Measurements from ENCODE around the gene MAP7D3.

The MAP7D3 gene

DNA sequence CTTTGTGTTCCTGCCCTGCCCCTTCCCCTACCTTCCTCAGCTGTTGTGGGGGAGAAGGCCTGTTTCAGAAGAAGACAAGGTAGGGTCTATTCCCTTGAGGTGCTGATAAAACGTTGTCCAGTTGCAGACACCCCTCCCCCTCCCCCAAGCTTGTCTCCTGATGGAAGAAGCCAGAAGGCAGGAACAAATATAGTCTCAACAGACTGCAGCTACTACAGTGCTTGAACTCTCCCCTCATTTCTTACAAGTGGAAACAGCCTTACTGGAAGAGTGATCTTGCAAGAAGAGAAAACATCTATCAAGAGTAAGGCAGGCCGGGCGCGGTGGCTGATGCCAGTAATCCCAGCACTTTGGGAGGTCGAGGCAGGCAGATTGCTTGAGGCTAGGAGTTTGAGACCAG lies 11.0 kb upstream of the MAP7D3 start:
- POLR2A ChIA-PET = no interaction called here
- CTCF ChIA-PET = no interaction called here

DNA sequence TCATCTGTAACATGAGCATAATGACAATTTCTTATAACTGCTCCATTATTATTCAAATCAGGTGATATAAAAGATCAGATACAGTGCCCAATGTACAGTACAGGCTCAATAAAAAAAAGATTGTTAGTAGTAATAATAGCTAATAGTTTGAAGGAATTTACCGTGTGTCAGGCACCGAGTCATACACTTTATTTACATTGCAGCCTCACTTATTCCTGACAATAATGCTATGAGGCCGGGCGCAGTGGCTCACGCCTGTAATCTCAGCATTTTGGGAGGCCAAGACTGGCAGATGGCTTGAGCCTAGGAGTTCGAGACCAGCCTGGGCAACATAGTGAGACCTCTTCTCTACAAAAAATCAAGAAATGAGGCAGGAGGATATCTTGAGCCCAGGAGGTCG lies 10.1 kb upstream of the MAP7D3 start:
- POLR2A ChIA-PET = no interaction called here
- CTCF ChIA-PET = no interaction called here
- no peak for TF ChIP-seq SUZ12 (IDR thresholded peaks at IDR 0.05)
- no peak for TF ChIP-seq ZNF384 (IDR thresholded peaks at IDR 0.05)
- TF ChIP-seq CTBP1 (IDR thresholded peaks at IDR 0.05; ENCODE audit: borderline replicate concordance) = no peak
- DNase-seq (ENCODE audit: extremely low spot score) = no peak

More for the DNA sequence above, 11.0 kb upstream of the MAP7D3 start:
- DNase-seq (ENCODE audit: extremely low spot score) = no peak
- TF ChIP-seq, protein P1, sequence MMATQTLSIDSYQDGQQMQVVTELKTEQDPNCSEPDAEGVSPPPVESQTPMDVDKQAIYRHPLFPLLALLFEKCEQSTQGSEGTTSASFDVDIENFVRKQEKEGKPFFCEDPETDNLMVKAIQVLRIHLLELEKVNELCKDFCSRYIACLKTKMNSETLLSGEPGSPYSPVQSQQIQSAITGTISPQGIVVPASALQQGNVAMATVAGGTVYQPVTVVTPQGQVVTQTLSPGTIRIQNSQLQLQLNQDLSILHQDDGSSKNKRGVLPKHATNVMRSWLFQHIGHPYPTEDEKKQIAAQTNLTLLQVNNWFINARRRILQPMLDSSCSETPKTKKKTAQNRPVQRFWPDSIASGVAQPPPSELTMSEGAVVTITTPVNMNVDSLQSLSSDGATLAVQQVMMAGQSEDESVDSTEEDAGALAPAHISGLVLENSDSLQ (IDR thresholded peaks at IDR 0.05) = no peak
- TF ChIP-seq SP1 (IDR thresholded peaks at IDR 0.05) (no peak), L3MBTL2 (conservative IDR thresholded peaks at IDR 0.05) (no peak), LEF1 (IDR thresholded peaks at IDR 0.05; ENCODE audit: borderline replicate concordance) (no peak), FOXM1 (IDR thresholded peaks at IDR 0.05; ENCODE audit: borderline replicate concordance) (no peak), CTBP1 (IDR thresholded peaks at IDR 0.05; ENCODE audit: borderline replicate concordance) (no peak), TARDBP (IDR thresholded peaks at IDR 0.05) (no peak), ZNF384 (IDR thresholded peaks at IDR 0.05) (no peak), NFRKB (IDR thresholded peaks at IDR 0.05) (no peak), ELF4 (IDR thresholded peaks at IDR 0.05) (no peak), FOXA1 (IDR thresholded peaks at IDR 0.05) (no peak), SUZ12 (IDR thresholded peaks at IDR 0.05) (no peak), BHLHE40 (IDR thresholded peaks at IDR 0.05; ENCODE audit: borderline replicate concordance) (no peak), FOXK2 (IDR thresholded peaks at IDR 0.05) (no peak), HDGF (IDR thresholded peaks at IDR 0.05; ENCODE audit: borderline replicate concordance) (no peak), ARNT (IDR thresholded peaks at IDR 0.05) (no peak)

DNA sequence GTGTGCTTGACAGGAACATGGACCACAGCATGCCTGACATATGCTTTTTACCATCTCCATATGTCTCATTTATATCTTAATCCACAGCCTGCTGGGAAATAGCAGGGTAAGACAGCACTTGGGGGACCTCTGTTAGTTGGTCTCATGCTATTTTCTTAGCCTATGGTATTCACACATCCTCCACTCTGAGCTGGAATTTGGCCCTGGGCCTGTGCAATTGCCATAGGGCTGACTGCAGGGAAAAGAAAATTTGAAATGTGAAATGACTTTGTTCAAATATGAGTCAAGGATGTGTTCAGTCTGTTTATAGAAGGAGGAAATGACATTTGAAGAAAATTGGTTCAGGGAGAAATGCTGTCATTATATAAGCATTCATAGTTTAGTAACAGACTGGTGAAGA lies 9.6 kb upstream of the MAP7D3 start:
- no peak for TF ChIP-seq ELF4 (IDR thresholded peaks at IDR 0.05)
- no peak for TF ChIP-seq ARNT (IDR thresholded peaks at IDR 0.05)
- no peak for TF ChIP-seq L3MBTL2 (conservative IDR thresholded peaks at IDR 0.05)
- TF ChIP-seq BHLHE40 (IDR thresholded peaks at IDR 0.05; ENCODE audit: borderline replicate concordance) = no peak
- TF ChIP-seq, protein P1 (IDR thresholded peaks at IDR 0.05) = no peak
- TF ChIP-seq SUZ12 (IDR thresholded peaks at IDR 0.05) = no peak
- TF ChIP-seq FOXK2 (IDR thresholded peaks at IDR 0.05) = no peak
- TF ChIP-seq SP1 (IDR thresholded peaks at IDR 0.05) = no peak
- TF ChIP-seq ZNF384 (IDR thresholded peaks at IDR 0.05) = no peak
- no peak for TF ChIP-seq FOXM1 (IDR thresholded peaks at IDR 0.05; ENCODE audit: borderline replicate concordance)
- no peak for TF ChIP-seq NFRKB (IDR thresholded peaks at IDR 0.05)
- TF ChIP-seq HDGF (IDR thresholded peaks at IDR 0.05; ENCODE audit: borderline replicate concordance) = no peak
- TF ChIP-seq FOXA1 (IDR thresholded peaks at IDR 0.05) = no peak
- no peak for TF ChIP-seq TARDBP (IDR thresholded peaks at IDR 0.05)
- no peak for TF ChIP-seq LEF1 (IDR thresholded peaks at IDR 0.05; ENCODE audit: borderline replicate concordance)
- TF ChIP-seq CTBP1 (IDR thresholded peaks at IDR 0.05; ENCODE audit: borderline replicate concordance) = no peak
- POLR2A ChIA-PET = no interaction called here
- DNase-seq (ENCODE audit: extremely low spot score) = no peak
- CTCF ChIA-PET = no interaction called here

DNA sequence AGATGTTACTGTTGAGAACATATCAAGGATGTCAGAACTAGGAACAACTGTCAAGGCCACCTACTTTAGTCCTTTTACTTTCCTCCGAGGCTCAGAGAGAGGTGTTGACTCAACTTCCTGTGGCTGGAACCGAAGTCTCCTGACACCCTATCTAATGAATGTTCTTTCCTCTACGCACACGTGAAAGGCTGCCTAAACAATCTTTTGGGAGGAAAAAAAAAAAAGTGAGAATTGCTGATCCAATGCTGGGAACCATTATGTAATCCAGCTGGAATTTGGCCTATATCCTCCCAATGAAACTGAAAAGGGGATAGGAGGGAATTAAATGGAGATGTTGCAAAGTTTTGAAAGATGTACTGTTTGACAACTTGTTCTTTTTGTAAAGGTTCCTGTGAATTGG lies 8.3 kb upstream of the MAP7D3 start:
- no peak for DNase-seq (ENCODE audit: extremely low spot score)
- POLR2A ChIA-PET = interaction anchor here (0.7 kb wide), 1 partner anchor 12 kb away, joined by 3 read pairs; no protein-coding TSS in a partner anchor
- TF ChIP-seq NFRKB (IDR thresholded peaks at IDR 0.05) = no peak
- TF ChIP-seq CTBP1 (IDR thresholded peaks at IDR 0.05; ENCODE audit: borderline replicate concordance) = no peak
- no peak for TF ChIP-seq ZNF384 (IDR thresholded peaks at IDR 0.05)
- TF ChIP-seq FOXK2 (IDR thresholded peaks at IDR 0.05) = no peak
- no peak for TF ChIP-seq LEF1 (IDR thresholded peaks at IDR 0.05; ENCODE audit: borderline replicate concordance)
- no peak for TF ChIP-seq SP1 (IDR thresholded peaks at IDR 0.05)
- no peak for TF ChIP-seq ARNT (IDR thresholded peaks at IDR 0.05)
- TF ChIP-seq SUZ12 (IDR thresholded peaks at IDR 0.05) = no peak
- TF ChIP-seq TARDBP (IDR thresholded peaks at IDR 0.05) = no peak
- TF ChIP-seq ELF4 (IDR thresholded peaks at IDR 0.05) = no peak
- TF ChIP-seq FOXM1 (IDR thresholded peaks at IDR 0.05; ENCODE audit: borderline replicate concordance) = no peak
- TF ChIP-seq BHLHE40 (IDR thresholded peaks at IDR 0.05; ENCODE audit: borderline replicate concordance) = no peak
- TF ChIP-seq L3MBTL2 (conservative IDR thresholded peaks at IDR 0.05) = no peak
- TF ChIP-seq HDGF (IDR thresholded peaks at IDR 0.05; ENCODE audit: borderline replicate concordance) = no peak
- no peak for TF ChIP-seq FOXA1 (IDR thresholded peaks at IDR 0.05)
- TF ChIP-seq, protein P1 (IDR thresholded peaks at IDR 0.05) = no peak
- CTCF ChIA-PET = interaction anchor here (0.9 kb wide), 1 partner anchor 8 kb away, joined by 4 read pairs; no protein-coding TSS in a partner anchor

DNA sequence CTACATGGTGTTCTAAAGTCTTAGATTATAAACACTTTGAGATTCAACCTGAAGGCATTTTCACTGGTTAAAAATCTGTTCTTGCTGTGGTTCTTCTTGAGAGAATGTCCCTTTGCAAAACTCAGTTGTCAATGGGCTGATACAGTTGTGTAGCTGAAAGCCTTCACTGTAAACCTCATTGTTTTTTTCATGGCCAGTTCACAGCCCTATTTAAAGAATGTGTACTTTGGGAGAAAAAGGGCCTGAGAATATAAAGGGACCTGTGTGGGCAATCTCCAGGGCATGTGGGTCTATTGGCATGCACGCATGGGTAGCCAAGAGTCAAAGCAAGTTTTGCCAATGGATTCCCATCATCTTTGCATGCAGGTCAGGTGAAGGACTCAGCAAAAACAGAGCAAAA lies 7.8 kb upstream of the MAP7D3 start:
- no peak for DNase-seq (ENCODE audit: extremely low spot score)
- no peak for TF ChIP-seq FOXA1 (IDR thresholded peaks at IDR 0.05)
- TF ChIP-seq LEF1 (IDR thresholded peaks at IDR 0.05; ENCODE audit: borderline replicate concordance) = no peak
- no peak for TF ChIP-seq FOXM1 (IDR thresholded peaks at IDR 0.05; ENCODE audit: borderline replicate concordance)
- TF ChIP-seq FOXK2 (IDR thresholded peaks at IDR 0.05) = no peak
- TF ChIP-seq, protein P1 (IDR thresholded peaks at IDR 0.05) = no peak
- no peak for TF ChIP-seq ARNT (IDR thresholded peaks at IDR 0.05)
- ChIA-PET CTCF (interaction anchor here (0.9 kb wide), 1 partner anchor 9 kb away, joined by 4 read pairs; no protein-coding TSS in a partner anchor), POLR2A (no interaction called here)

DNA sequence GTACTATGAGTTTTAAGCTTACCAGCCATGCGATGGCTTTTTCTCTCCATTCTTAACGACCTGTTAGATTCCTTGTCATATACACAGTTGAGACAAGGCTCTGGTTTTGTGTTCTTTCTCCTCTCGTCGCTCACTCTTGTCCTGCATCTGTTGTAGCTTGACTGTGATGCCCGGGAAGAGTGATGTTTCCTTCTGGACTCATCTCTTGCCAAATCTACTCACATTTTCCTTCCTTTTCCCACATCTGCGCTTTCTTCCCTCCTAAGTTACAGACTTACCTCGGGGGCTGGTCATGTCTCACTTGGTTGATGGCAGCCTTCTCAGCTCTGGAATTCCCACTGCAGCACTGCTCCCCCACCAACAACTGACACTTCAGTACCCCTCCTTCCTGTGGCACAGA lies 4.8 kb upstream of the MAP7D3 start:
- TF ChIP-seq FOXM1 (IDR thresholded peaks at IDR 0.05; ENCODE audit: borderline replicate concordance) (no peak), ELF4 (IDR thresholded peaks at IDR 0.05) (no peak), FOXK2 (IDR thresholded peaks at IDR 0.05) (no peak), FOXA1 (IDR thresholded peaks at IDR 0.05) (no peak), CTBP1 (IDR thresholded peaks at IDR 0.05; ENCODE audit: borderline replicate concordance) (no peak), LEF1 (IDR thresholded peaks at IDR 0.05; ENCODE audit: borderline replicate concordance) (no peak), NFRKB (IDR thresholded peaks at IDR 0.05) (no peak), HDGF (IDR thresholded peaks at IDR 0.05; ENCODE audit: borderline replicate concordance) (no peak), TARDBP (IDR thresholded peaks at IDR 0.05) (no peak), ZNF384 (IDR thresholded peaks at IDR 0.05) (no peak), SUZ12 (IDR thresholded peaks at IDR 0.05) (no peak), SP1 (IDR thresholded peaks at IDR 0.05) (no peak), L3MBTL2 (conservative IDR thresholded peaks at IDR 0.05) (no peak), ARNT (IDR thresholded peaks at IDR 0.05) (no peak), BHLHE40 (IDR thresholded peaks at IDR 0.05; ENCODE audit: borderline replicate concordance) (no peak)
- TF ChIP-seq, protein P1 (IDR thresholded peaks at IDR 0.05) = no peak
- POLR2A ChIA-PET = no interaction called here

More for the DNA sequence above, 4.8 kb upstream of the MAP7D3 start:
- DNase-seq (ENCODE audit: extremely low spot score) = no peak
- CTCF ChIA-PET = interaction anchor here (0.6 to 3.0 kb wide), 5 partner anchors 12 to 439 kb away, joined by 3 to 14 read pairs (median 3); no protein-coding TSS in a partner anchor

All from HEK293T (cell line).